ENCODE results near the gene ABCC6.
"Not testable (repeated sequence)": the region's sequence is repeated elsewhere in the genome, so short reads cannot be mapped to it uniquely, and the experiment has no call there.

Gene ABCC6

GRCh38 chr16:16190546-16190945 lies 32.7 kb downstream of the ABCC6 start:
- DNase-seq (ENCODE audit: low read depth in 2 of 2) = no peak

DNA sequence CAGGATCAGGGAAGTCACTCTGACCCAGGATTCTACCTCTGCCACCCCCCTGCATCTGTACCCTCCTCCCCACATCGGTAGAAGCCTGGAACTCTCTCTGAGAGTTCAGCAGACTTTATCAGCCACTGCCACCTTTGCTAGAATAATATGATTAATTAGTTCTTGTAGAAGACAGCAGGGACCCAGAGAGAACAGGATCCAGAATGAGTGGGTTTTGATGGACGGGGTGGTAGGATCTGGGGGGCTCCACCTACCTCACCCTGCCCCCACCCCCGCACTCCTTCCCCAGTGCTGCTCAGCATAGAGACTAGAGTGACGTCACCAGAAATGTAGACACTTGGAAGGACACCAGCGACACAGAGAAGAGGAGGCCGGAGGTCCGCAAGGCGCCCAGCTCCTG lies 33.5 kb downstream of the ABCC6 start:
- DNase-seq (ENCODE audit: low read depth in 2 of 2) = no peak

DNA sequence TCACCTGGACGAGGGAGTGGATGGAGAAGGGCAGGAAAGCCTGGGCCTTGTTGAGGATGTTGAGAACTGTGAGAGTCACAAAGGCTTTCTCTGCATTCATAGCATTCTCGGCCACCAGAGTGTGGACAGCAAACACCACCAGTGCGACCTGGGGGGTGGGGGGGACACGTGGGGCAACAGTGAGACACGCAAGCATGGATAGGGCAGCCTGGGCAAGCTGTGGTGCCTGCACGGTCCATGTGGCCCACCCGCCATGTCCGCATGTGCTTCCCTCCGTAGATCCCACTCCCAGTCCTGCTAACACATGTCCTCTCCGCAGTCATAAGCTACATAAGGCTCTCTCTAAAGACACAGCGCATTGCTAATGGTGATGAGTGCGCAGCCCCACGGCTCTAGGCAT lies 34.5 kb downstream of the ABCC6 start:
- no peak for DNase-seq (ENCODE audit: low read depth in 2 of 2)

GRCh38 chr16:16186820-16187219 lies 36.5 kb downstream of the ABCC6 start:
- DNase-seq (ENCODE audit: low read depth in 2 of 2) = no peak

- DNase-seq (ENCODE audit: low read depth in 2 of 2) = no peak
These were observed 38.2 kb downstream of the ABCC6 start for GRCh38 chr16:16185095-16185494.

- no peak for DNase-seq (ENCODE audit: low read depth in 2 of 2)
These were observed 38.7 kb downstream of the ABCC6 start for GRCh38 chr16:16184594-16184993.

GRCh38 chr16:16183562-16183961 lies 39.7 kb downstream of the ABCC6 start:
- no peak for DNase-seq (ENCODE audit: low read depth in 2 of 2)

- no peak for DNase-seq (ENCODE audit: low read depth in 2 of 2)
These were observed 40.4 kb downstream of the ABCC6 start for GRCh38 chr16:16182918-16183317.

- DNase-seq (ENCODE audit: low read depth in 2 of 2) = not testable (repeated sequence)
These were observed 41.5 kb downstream of the ABCC6 start for GRCh38 chr16:16181748-16182147.

- DNase-seq (ENCODE audit: low read depth in 2 of 2) = no peak
These were observed 44.7 kb downstream of the ABCC6 start for GRCh38 chr16:16178455-16179162.

DNA sequence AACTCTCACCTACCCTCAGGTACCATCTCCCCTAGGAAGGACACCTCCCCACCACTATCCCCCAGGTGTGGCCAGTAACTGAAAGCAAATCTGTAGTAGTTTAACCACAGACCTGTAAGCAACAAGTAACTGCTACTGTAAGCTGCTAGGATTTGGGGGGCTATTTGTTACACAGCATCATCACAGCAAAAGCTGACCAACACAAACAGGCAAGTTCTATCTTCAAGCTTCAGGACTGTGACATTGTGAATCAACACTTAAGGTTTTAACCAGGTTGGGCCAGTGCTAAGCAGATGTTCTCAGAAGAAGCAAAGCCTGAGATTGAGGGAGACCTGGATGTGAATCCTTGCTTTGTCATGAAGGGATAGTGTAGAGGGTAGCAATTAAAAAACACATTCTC lies 47.0 kb downstream of the ABCC6 start:
- no peak for DNase-seq (ENCODE audit: low read depth in 2 of 2)

DNA sequence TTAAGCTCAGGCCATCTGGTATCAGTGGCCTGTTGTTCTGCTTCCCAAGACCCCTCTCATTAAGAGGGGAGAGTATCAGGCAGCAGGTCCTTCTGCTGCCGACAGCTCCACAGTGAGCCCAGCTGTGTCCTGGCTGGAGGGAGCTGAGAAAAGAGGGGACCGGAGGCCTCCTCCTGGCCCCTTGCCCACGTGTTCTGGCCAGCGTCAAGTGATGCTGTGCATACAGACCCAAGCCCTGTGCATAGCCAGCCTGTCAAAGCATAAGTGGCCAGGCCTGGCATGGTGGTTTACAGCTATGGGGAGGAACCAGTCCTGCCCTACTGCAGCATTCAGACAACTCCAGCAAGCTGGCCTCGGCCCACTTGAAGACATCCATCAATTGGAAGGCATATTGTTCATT lies 48.0 kb downstream of the ABCC6 start:
- no peak for DNase-seq (ENCODE audit: low read depth in 2 of 2)

- DNase-seq (ENCODE audit: low read depth in 2 of 2) = no peak
These were observed 50.3 kb downstream of the ABCC6 start for GRCh38 chr16:16172991-16173390.

DNA sequence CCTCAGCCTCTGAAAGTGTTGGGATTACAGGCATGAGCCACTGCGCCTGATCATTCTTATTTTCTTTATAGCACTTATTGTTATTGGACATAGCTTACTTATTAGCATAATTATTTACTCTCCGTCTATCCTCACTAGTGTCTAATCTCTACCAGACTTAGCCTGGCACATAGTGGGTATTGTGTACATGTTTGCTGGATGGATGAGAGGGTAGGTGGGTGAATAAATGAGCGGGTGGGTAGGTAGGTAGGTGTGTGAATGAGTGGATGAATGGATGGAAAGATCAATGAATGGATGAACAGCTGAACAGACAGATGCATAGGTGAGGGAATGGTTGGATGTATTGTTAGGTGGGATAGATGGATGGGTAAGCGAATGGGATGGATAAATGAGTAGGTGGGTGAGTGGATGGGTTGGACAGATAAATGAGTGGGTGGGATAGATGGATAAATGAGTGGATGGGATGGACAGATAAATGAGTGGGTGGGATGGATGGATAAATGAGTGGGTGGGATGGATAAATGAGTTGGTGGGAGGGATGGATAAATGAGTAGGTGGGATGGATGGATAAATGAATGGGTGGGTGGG lies 51.9 kb downstream of the ABCC6 start:
- DNase-seq (ENCODE audit: low read depth in 2 of 2) = no peak

DNA sequence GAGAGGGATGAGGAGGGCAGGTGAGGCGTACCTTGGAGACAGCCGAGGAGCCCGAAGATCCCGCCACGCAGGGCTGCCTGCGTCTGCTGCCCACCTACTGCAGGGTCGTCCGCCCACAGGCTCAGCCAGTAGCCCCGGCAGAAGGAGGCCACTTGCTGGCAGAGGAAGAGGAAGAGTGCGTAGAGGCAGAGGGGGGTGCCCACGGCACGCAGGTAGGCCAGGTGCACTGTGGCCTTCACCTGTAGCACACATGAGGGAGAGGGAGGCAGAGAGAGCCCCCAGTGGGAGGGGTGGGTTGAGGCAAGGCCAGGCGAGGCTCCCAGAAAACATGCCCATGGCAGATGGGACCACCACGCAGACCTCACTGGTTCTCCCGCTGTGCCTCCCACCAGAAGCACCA lies 53.7 kb downstream of the ABCC6 start:
- DNase-seq (ENCODE audit: low read depth in 2 of 2) = no peak

- DNase-seq (ENCODE audit: low read depth in 2 of 2) = no peak
These were observed 54.9 kb downstream of the ABCC6 start for GRCh38 chr16:16168431-16168830.

GRCh38 chr16:16167927-16168326 lies 55.4 kb downstream of the ABCC6 start:
- no peak for DNase-seq (ENCODE audit: low read depth in 2 of 2)

GRCh38 chr16:16166949-16167348 lies 56.3 kb downstream of the ABCC6 start:
- DNase-seq (ENCODE audit: low read depth in 2 of 2) = no peak

DNA sequence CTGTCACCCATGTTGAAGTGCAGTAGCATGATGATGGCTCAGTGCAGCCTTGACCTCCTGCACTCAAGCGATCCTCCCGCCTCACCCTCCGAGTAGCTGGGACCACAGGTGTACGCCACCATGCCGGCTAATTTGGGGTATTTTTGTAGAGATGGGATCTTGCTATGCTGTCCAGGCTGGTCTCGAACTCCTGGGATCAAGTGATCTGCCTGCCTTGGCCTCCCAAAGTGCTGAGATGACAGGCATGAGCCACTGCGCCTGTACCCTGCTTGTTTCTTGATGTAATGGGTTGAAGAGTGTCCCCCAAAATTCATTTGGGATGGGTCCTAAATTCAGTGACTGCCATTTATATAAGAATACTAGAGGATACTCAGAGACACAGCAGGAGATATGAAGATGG lies 57.2 kb downstream of the ABCC6 start:
- DNase-seq (ENCODE audit: low read depth in 2 of 2) = no peak

GRCh38 chr16:16164243-16164642 lies 59.1 kb downstream of the ABCC6 start:
- DNase-seq (ENCODE audit: low read depth in 2 of 2) = no peak

DNA sequence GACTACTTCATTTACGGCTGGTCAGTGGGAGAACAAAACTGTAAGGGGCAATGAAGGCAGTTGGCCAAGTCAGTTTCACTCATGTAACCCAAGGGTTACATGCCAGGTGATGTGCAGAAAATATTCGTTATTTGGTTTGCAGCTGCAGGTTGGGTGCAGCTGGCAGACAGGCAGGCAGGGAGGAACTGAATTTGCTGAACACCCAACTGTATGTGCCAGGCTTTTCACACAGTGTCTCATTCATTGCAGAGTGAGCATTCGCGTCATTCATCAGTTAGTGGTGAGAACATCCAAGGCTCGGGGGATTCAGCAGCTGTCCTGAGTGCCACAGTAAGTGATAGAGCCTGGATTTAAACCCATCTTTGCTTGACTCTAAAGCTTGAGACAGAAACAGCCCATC lies 59.7 kb downstream of the ABCC6 start:
- DNase-seq (ENCODE audit: low read depth in 2 of 2) = no peak

DNA sequence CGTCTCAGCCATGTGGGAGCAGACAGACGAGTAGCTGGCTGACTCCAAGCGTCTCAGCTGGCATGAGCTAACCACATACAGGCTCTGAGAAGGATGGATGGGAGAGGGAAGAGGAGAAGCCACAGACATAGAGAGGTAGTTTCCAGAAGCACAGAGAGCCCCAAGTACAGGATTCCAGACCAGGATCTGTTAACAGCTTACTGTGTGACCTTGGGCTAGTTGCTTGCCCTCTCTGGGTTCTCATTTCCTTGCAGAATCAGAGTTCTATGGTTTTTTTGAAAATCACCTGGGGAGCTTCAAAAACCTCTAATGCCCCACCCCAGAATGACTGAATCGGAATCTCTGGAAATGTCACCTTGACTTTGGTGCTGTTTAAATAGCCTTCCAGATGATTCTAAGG lies 60.2 kb downstream of the ABCC6 start:
- no peak for DNase-seq (ENCODE audit: low read depth in 2 of 2)

- DNase-seq (ENCODE audit: low read depth in 2 of 2) = no peak
These were observed 60.7 kb downstream of the ABCC6 start for GRCh38 chr16:16162591-16162990.

GRCh38 chr16:16161840-16162239 lies 61.5 kb downstream of the ABCC6 start:
- not testable (repeated sequence) for DNase-seq (ENCODE audit: low read depth in 2 of 2)

Measured in stimulated activated CD4-positive, alpha-beta T cell treated with anti-CD3 and anti-CD28 coated beads, Interleukin-1b, Interleukin-23, amount 100 ng/mL, for 1 hour (primary cell).